NCI-H82 treated with DMSO at 0.1 percent for 48 hours (cell line): Measurements from ENCODE around the gene FNBP1.

ENCODE experiments used
- DNase-seq: peaks from one replicate; lab custom pipeline; 2025; ENCODE audit not compliant: unreplicated experiment; lab: John Stamatoyannopoulos, UW

The FNBP1 gene

GRCh38 chr9:129863059-129863690 lies 179.8 kb downstream of the FNBP1 start:
- no peak for DNase-seq

GRCh38 chr9:129861447-129861827 lies 181.6 kb downstream of the FNBP1 start:
- no peak for DNase-seq

- DNase-seq: no peak
Observed at GRCh38 chr9:129860653-129861446, 182.1 kb downstream of the FNBP1 start.

GRCh38 chr9:129858167-129858962 lies 184.6 kb downstream of the FNBP1 start:
- DNase-seq: no peak

- no peak for DNase-seq
Observed at GRCh38 chr9:129857207-129857606, 185.8 kb downstream of the FNBP1 start.

- no peak for DNase-seq
Observed at GRCh38 chr9:129854588-129855110, 188.3 kb downstream of the FNBP1 start.

GRCh38 chr9:129853614-129854013 lies 189.4 kb downstream of the FNBP1 start:
- DNase-seq: no peak

GRCh38 chr9:129852579-129852978 lies 190.4 kb downstream of the FNBP1 start:
- no peak for DNase-seq

- DNase-seq: no peak
Observed at GRCh38 chr9:129851821-129852220, 191.2 kb downstream of the FNBP1 start.

- no peak for DNase-seq
Observed at GRCh38 chr9:129850821-129851550, 192.0 kb downstream of the FNBP1 start.

- DNase-seq: no peak
Observed at GRCh38 chr9:129849901-129850300, 193.1 kb downstream of the FNBP1 start.

- DNase-seq: no peak
Observed at GRCh38 chr9:129848712-129849441, 194.1 kb downstream of the FNBP1 start.

GRCh38 chr9:129845373-129845772 lies 197.6 kb downstream of the FNBP1 start:
- peak; percentile 78 for DNase-seq

GRCh38 chr9:129841071-129841470 lies 201.9 kb downstream of the FNBP1 start:
- peak; percentile 36 for DNase-seq

- no peak for DNase-seq
Observed at GRCh38 chr9:129840034-129840433, 203.0 kb downstream of the FNBP1 start.

GRCh38 chr9:129839324-129840023 lies 203.5 kb downstream of the FNBP1 start:
- no peak for DNase-seq

- no peak for DNase-seq
Observed at GRCh38 chr9:129838707-129839259, 204.2 kb downstream of the FNBP1 start.
